ENCODE results near the gene XPR1.

DNA sequence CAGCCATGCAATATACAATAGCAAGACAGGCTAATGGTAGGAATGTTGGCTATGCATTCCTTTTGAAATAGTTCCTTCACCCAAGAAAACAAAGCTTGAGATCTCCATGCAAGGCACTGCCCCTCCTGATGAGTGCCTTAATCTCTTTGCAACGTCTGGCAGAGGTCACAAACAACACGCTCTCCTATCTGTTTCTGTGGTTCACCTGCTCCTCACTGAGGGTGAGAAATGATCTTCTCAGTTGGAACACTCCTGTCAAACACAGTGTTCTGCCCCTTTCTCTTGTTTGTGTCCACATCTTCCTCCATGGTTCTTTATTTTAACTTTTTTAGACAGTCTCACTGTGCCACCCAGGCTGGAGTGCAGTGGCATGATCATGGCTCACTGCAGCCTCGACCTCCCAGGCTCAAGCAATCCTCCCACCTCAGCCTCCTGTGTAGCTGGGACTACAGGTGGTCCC lies 21.2 kb upstream of the XPR1 start:
- TF ChIP-seq, protein P1, sequence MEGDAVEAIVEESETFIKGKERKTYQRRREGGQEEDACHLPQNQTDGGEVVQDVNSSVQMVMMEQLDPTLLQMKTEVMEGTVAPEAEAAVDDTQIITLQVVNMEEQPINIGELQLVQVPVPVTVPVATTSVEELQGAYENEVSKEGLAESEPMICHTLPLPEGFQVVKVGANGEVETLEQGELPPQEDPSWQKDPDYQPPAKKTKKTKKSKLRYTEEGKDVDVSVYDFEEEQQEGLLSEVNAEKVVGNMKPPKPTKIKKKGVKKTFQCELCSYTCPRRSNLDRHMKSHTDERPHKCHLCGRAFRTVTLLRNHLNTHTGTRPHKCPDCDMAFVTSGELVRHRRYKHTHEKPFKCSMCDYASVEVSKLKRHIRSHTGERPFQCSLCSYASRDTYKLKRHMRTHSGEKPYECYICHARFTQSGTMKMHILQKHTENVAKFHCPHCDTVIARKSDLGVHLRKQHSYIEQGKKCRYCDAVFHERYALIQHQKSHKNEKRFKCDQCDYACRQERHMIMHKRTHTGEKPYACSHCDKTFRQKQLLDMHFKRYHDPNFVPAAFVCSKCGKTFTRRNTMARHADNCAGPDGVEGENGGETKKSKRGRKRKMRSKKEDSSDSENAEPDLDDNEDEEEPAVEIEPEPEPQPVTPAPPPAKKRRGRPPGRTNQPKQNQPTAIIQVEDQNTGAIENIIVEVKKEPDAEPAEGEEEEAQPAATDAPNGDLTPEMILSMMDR (optimal IDR thresholded peaks at IDR 0.05 in 1 of 3, IDR thresholded peaks at IDR 0.05 in 1 of 3, conservative IDR thresholded peaks at IDR 0.05 in 1 of 3; ENCODE audit: extremely low read depth in 1 of 3, insufficient read depth in 2 of 3, low read length in 3 of 3): no peak
- no peak for TF ChIP-seq EZH2 (IDR thresholded peaks at IDR 0.05; ENCODE audit: low read length)

Measured in keratinocyte (primary cell).